A549 (cell line): ENCODE data around the gene KDM4B.

ENCODE experiments used
- CTCF ChIP-seq: fragments of >200 bp; sonication (Bioruptor Twin); formaldehyde crosslinking; IDR thresholded peaks from 3 replicates; pipeline ENCODE4 v1.5.1; 2016
- RNF2 ChIP-seq: fragments of 200-600 bp; sonication (generic); IDR thresholded peaks from 2 replicates; pipeline ENCODE4 v1.6.1; 2016; ENCODE audit warnings: low read depth, mild to moderate bottlenecking, antibody characterized with exemption, moderate library complexity, borderline replicate concordance

- no peak for TF ChIP-seq CTCF
- no peak for TF ChIP-seq RNF2
Observed at GRCh38 chr19:5141850-5142724, 173.2 kb downstream of the KDM4B start.
